HG03439 (cell line): ENCODE results near the gene TIMP3.
"Not testable (repeated sequence)": the region's sequence is repeated elsewhere in the genome, so short reads cannot be mapped to it uniquely, and the experiment has no call there.

Experiments
- ATAC-seq: cut with Tn5 transposase; IDR thresholded peaks from one replicate; pipeline ENCODE4 v1.9.1; 2021; ENCODE audit warnings: mild to moderate bottlenecking, moderate library complexity; ENCODE audit not compliant: unreplicated experiment

TIMP3 gene

GRCh38 chr22:32801537-32802236, at the start of gene TIMP3:
TIMP3 (plus strand) TSS chr22:32801705; CDS start chr22:32802002, 297 bp downstream.
- no peak for ATAC-seq

GRCh38 chr22:32752326-32752725, 49.2 kb upstream of the TIMP3 start:
- ATAC-seq: no peak

- no peak for ATAC-seq
Measured at GRCh38 chr22:32752816-32753520, 48.5 kb upstream of the TIMP3 start.

- ATAC-seq: no peak
Measured at GRCh38 chr22:32753591-32753990, 47.9 kb upstream of the TIMP3 start.

- ATAC-seq: no peak
Measured at GRCh38 chr22:32754413-32755041, 47.0 kb upstream of the TIMP3 start.

GRCh38 chr22:32757086-32757762, 44.3 kb upstream of the TIMP3 start:
- ATAC-seq: not testable (repeated sequence)

- no peak for ATAC-seq
Measured at GRCh38 chr22:32758866-32759385, 42.6 kb upstream of the TIMP3 start.

GRCh38 chr22:32760396-32760795, 41.1 kb upstream of the TIMP3 start:
- no peak for ATAC-seq

GRCh38 chr22:32760815-32761214, 40.7 kb upstream of the TIMP3 start:
- ATAC-seq: no peak

- no peak for ATAC-seq
Measured at GRCh38 chr22:32761251-32761903, 40.1 kb upstream of the TIMP3 start.

GRCh38 chr22:32764330-32765131, 37.0 kb upstream of the TIMP3 start:
- ATAC-seq: no peak

- no peak for ATAC-seq
Measured at GRCh38 chr22:32765132-32765618, 36.3 kb upstream of the TIMP3 start.

GRCh38 chr22:32771756-32772155, 29.7 kb upstream of the TIMP3 start:
- ATAC-seq: no peak

- ATAC-seq: no peak
Measured at GRCh38 chr22:32775957-32776356, 25.5 kb upstream of the TIMP3 start.

GRCh38 chr22:32776397-32776796, 25.1 kb upstream of the TIMP3 start:
- no peak for ATAC-seq

- no peak for ATAC-seq
Measured at GRCh38 chr22:32776802-32777201, 24.7 kb upstream of the TIMP3 start.

- no peak for ATAC-seq
Measured at GRCh38 chr22:32777987-32778386, 23.5 kb upstream of the TIMP3 start.

- ATAC-seq: no peak
Measured at GRCh38 chr22:32780726-32781310, 20.7 kb upstream of the TIMP3 start.

GRCh38 chr22:32781695-32782094, 19.8 kb upstream of the TIMP3 start:
- ATAC-seq: no peak
